NCI-H146 treated with DMSO at 0.1 percent for 48 hours (cell line): ENCODE data around the gene STAT5B.

Experiments used
- DNase-seq: peaks from one replicate; lab custom pipeline; 2025; ENCODE audit not compliant: unreplicated experiment; lab: John Stamatoyannopoulos, UW

STAT5B gene

DNA sequence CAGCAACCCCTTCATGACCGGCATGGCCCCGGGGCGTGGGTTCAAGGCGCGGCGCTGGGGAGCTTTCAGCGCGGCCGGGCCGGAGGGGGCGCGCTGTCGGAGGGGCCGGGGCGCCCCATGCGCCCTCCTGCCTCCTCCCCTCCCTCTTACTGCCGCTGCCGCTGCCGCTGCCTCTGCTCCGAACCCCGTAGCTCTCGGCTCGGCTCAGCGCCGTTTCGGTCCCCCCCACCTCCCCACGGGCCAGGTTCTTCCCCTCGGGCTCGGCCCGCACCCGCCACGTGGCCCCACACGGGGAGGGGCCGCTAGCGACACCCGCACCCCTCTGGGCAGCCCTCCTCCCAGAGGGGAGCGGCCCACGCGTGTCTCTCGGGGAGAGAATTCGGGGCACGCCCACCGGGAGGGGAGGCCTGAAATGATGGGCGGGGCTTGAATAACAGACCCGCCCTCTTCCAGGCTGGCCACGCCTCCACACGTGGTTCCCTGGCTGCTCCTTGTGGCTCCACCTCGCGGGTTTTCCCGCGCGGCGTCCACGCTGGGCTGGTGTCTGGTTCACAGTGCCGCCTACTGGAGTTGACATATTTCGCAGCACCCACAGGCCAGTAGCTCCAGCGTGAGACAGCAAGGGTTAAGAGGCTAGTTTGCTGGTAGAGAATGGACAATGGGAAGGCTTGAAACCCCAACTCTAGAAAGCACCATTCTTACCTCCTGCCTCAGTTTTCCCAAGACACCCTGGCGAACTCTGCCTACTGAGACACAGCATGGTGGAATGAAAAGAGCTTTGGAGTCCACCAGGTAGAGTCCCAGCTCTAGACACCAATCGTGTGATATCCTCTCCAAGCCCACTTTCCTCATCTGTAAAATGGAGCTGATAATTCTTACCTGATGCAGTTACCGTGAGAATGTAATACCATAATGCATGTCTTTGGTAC is 95.0 kb downstream of the STAT5B start, which contains the start of gene KCNH4:
TSS of gene KCNH4 (minus strand) at position 221 of the 929 bp plus-strand sequence. CDS start at position 24, 197 bp downstream.
- DNase-seq, result peak; percentile 60

DNA sequence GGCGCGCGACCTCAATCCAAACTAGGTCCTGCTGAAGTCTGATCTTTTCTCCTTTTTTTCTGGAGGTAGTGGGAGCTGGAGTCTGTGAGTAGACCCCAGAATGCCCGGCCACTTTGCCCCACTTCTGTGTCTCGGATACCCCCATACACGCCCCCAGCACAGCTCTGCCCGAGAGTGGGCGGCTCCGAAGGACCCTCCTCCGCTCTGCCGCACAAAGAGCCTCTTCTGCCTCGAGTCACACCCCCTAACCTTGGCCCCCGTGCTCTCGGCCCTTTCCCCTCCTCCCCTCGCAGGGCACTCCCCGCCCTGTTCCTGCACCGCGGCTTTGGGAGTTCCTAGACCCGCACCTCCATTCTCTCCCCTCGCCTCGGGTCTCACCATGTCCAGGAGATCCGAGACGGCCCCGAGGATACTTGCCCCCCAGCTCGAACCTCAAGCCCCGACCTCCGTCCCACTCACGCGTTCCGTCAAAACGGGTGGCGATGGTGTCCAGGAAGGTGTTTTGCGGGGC is 95.7 kb downstream of the STAT5B start:
- DNase-seq, result no peak

DNA sequence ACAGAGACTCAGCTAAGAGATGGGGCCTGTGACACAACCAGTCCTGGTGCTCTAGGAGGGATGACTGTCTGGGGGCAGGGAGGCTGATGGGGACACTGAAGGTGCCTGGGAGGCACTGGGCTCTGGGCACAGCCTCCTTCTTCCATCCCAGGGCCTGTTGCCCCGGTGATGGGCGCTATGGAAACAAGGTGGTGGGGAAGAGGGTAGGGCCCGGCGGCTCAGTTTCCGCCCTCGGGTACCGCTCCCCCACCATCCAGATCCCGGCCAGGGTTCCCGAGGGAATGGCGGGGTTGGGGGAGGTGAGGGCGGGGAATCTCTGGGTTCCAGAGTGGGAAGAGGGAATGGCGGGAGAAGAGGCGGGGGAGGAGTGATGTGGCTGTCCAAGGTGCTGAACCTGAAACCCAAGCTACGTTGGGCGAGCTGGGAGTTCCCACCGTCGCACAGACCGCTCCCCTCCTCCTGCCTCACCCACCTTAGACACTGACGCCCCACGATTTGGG is 96.2 kb downstream of the STAT5B start:
- DNase-seq, result no peak

DNA sequence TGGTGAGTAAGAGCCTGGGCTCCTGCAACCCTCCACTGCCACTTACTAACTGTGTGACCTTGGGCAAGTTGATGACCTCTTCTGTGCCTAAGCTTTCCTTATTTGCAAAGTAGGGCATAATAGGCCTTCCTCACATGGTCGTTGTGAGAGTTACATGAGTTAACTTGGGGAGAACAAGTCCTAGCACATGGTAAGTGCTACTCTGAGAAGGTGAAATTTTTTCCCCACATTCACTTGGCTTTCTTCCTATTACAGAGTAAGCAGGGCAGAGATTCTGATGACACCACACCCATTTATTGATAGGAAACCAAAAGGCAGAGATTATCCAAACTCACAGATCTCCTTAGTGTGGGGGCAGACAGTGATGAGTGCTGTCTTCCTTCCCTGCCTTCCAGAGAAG is 96.9 kb downstream of the STAT5B start:
- DNase-seq, result no peak

DNA sequence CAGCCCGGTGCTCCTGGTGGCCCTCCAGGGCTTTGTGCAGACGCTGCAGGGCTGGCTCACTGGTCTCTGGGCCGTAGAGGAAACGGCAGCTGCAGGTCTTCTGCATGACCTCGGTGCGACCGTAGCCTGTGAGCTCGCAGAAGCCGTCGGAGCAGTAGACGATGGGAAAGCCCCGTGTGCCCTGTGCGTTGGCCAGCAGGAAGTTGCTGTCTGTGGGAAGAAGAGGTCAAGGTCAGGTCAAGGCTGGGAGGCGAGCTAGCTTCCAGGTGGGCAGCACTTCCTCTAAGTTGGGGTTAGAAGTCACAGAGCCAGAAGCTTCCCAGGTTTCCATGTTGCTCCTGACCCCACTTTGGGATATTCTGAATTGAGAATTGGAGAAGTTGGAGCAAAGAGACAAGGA is 97.4 kb downstream of the STAT5B start:
- no peak for DNase-seq

DNA sequence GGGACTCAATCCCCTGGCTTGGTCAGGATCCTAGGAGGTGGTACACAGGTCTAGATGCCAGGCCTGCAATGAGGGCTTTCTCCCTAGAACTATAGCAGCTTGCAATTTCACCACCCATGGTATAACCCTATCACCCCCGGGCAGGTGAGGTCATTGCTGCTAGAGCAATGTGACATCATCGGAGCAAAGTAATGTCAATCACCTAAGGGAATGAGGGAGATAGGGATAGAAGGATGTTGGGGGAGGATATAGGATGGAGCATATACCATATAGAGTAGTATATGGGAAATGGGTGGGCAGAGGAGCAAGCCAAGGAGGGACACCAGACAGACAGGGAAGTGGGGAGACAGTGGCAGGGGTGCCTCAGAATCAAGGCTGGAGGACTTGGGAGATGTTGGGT is 98.5 kb downstream of the STAT5B start:
- no peak for DNase-seq

DNA sequence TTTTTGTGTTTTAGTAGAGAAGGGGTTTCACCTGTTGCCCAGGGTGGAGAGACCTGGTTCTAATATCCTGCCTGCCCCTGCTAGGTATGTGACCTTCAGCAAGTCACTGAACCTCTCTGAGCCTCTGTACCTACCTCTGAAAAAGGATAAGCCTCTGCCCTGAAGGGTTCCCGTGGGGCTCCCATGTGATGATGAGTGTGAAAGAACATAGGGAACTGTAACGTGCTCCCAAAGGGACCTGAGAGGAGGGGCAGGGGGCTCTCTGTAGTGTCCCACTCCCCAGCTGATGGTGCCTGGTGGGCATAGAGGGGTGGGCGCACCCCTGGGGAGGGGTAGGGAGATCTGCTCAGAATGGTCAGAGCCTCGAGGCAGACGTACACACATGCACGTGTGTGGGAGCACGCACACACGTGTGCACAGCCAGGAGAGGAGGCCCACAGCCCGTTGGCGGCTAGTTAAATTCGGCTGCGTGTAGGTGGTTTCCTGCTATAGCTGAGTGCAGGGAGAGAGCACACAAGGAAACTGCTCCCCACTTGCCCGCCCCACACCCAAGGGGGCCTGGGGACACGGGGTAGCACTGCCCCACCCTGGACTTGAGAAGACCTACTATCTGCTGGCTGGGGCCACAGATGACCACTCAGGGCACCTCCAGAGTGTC is 101.9 kb downstream of the STAT5B start:
- DNase-seq, result no peak

DNA sequence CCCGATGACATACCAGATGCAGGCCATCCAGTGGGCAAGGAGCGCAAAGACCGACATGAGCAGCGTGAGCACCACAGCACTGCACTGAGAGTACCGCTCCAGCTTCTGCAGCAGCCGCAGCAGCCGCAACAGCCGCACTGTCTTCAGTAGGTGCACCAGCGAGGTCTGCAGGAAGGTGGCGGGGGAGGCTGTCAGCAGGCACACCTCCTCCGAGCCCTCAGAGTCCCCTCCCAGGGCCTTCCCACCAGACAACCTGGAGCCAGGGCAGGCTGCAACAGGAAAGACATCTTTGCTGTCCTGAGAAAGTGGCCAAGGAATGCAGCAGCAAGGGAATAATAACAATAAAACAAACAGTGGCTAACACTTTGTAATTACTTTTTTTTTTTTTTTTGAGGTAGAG is 104.4 kb downstream of the STAT5B start:
- no peak for DNase-seq

DNA sequence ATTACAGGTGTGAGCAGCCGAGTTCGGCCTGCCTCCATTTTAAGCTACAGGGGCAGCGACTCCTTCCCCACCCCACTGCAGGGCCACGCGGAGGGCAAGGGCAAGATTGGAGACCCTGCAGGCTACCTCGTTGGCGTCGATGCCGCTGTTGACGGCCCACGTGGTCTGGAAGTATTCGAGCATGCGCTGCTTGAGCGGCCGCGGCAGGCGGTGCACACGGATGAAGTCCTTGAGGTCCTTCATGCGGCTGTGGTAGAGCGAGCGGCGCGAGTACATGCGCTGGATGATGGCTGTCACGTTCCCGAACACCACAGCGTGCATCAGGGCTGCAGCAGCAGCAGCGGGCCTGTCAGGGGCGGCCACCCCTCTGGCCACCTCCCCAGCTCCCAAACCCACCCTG is 106.8 kb downstream of the STAT5B start:
- DNase-seq, result no peak

DNA sequence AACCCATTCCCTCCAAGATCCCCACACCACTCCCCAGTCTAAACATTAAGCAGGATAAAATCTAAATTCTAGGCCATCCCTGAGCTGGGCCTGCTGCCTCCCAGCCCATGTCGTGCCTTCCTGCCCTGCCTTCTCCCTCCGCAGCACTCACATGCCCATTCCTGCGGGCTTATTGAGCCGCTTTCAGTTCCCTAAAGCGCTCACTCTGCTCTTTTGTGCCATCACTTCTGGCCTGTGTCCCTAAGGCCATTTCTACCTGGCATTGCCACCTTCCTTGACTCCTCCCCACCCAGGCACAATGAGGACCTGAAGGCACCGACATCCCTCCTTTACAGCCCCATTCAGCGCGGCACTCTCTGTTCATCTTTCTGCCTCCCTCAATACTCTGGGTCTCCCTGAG is 108.4 kb downstream of the STAT5B start:
- no peak for DNase-seq

DNA sequence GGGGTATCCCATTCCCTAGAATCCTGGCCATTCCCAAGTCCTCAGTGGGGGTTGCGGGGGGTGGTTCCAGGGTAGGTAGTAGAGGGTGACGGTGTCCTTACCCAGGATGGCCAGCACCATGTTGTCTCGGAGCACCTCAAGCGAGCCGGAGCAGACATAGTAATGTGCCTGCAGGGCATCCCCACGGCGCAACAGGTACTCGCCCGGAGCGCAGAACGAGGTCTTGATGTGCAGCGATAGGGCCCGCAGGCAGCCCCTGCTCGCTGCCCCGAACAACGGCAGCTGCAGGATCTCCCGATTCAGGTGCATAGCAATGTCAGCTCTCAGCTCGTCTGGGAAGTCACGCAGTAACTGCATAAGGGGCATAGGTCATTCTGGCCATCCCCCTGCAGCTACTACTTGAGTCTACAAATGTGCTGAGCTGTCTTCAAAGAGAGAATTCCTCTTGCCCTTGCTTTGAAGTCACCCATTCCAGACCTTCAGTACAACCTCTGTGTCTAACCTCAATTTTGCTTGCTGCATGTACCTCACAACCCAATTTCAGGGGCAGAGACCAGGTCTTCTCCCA is 109.9 kb downstream of the STAT5B start:
- no peak for DNase-seq

DNA sequence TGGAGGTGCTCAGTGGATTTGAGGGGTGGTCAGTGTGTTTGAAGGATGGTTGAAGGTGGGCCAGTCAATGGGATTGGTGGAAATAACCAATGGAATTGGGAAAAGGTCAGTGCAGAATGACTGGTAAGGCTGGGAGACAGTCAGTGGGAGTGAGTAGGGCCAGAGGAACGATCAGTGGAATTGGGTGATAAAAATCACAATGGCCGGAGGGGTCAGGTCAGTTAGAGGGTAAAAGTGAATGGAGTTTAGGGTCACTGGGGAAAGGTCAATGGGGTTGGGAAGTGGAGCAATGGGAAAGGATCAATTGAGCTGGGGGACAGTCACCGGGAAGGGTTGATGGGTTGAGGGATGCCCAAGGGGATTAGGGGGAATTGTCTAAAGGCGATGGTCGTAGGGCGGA is 110.4 kb downstream of the STAT5B start:
- DNase-seq, result no peak

DNA sequence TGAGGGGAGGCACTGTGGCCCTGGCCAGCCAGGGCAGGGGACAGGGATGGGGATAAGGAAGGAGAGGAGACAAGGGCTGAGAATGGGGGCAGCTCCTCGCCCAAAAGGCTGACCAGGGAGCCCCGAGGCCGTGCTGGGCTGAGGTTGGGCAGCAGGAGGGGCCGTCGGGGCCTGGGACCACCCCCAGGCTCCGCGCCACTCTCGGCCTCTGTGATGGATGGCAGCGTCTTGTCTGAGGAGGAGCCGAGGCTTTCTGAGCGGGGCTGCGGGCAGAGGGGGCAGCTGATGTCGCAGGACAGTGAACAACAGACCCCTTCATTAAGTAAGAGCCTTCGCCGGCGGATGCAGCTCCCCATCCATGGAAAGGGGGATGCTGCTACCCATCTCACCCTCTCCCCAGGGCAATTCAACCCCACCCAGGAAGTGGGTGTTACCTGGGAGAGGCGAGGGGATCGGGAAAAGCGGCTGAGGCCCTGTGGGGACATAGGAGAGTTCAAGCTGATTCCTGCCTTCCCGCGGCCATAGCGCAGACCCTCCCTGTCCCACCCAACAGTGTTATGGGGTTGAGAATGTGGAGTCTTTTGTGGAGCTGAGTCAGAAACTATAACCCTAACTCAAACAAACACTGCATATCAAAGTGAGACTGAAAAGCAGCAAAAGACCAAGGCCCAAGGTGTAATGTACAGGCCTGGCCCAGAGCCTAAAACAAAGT is 112.3 kb downstream of the STAT5B start:
- no peak for DNase-seq

DNA sequence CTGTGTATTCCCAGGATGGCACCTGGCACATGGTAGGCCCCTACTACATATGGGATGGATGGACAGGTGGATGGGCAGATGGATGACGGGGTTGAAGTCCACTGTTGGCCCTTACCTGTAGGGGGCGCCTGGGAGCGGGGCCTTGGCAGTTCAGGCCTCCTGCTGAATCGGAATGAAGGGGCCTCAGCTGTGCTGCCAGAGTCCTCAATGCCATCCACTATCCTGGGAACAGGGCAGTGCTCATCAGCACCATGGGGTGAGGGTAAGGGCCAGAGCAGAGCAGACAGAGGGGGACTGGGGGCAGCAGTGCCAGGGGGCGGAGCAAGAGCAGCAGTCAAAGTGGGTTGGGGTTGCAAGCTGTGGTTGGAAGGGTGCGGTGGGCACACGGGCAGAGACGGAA is 113.1 kb downstream of the STAT5B start:
- no peak for DNase-seq

DNA sequence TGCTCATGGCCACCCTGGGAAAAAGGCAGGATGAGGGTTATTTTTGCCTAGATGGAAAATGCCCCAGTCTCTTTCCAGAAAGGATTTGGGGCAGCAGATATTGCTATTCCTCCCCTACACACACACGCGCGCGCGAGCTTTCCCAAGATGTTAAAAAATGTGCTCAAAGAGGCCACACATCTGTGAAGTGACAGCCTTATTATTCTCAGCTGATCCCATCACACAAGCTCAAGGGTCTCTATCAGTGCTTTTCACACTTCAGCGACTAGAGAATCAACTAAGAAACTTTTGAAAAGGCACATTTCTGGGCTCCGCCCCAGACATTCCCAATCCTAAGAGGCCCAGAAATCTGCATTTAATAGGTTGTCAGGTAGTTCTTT is 115.7 kb downstream of the STAT5B start:
- DNase-seq, result no peak

DNA sequence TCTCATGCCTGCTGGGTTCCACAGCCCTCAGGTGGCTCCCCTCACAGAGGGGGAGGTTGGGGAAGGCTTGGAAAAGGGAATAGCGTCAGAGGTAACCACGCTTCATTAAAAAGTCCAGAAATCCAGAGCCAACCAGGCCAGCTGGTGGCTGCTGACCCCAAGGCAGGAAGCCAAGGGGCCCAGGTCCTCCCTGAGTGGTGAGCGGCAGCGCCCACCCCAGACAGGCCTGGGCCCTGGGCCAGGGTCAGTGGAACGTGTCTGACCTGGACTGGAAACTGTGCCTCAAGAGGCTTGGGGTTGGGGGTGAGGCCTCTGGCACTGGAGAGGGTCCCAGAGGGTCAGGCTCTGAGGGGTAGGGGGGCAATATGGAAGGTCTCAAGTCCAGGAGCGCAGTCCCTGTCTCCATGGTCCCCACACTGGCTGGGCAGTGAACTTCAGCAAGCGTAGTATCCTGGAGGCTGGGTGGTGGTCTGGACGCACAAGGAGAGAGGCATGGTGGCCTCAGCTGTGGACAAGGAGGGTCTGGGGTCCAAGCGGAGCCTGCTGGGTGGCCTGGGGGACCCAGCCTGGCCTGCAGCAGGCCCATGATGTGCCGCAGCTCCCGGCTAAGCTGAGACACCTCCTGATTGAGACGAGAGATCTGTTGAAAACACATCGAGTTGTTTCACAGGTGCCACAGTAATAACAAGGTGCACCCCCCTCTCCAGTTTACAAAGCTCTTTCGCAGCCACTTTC is 116.2 kb downstream of the STAT5B start:
- DNase-seq, result no peak

DNA sequence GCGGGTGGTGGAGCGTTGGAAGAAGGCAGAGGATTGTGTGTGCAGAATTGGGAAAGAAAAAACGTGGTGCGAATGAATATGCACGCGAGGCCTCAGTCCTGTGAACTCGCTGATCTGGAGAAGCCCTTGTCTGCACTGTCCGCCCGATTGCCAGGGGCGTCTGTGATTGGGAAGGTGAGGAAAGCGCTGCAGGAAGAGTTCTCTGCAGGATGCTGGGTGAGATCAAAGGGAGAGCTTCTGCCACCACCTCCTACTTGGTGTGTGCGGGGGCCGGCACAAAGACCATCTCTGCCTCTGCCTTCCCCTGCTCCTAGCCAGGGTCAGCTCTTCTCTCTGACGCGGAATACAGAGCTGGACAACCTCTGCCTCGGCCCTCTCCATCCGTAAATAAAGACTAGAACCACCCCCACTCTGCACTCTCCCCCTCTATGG is 120.6 kb downstream of the STAT5B start:
- DNase-seq, result no peak

DNA sequence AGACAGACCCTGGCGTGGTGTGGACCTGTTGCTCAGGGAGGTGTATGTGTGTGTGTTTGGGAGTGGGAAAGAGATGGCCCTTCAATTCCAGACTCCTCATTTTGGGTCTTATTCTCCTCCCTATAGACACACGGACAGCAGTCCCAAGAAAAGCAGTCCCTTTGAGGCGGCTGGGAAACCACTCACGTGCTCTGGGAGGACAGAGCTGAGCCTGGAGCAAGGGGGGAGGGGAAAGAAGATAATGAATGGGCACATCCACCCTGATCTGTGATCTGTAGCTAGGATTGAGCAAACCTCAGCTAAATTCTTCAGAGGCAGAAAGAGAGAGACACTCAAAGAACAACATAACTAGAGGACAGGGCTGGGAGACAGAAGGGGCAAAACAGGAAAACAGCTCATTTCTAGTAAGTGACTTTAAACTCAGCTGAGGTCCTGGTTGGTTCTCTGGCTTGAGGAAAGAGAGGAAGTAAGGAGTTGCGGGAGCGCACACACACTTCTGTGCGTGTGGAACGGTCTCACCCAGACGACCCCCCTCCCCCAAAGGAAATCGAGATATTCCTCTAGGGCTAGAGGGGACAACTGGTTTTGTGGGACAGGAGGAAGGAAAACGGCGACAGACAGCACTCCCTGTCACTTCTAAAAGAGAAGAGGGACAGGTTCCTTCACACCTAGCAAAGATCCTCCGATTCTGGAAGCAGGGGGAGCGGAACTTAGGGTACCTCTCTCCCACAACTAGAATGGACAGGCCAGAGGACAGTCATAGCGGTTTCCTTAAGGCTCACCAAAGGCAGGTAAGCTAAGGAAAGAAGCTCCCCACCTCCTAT is 122.1 kb downstream of the STAT5B start:
- no peak for DNase-seq
